GM23338 (cell line): ENCODE measurements around the gene LSP1. TPM values are rescaled to one million over a fixed set of nuclear protein-coding genes. Genes with fewer than 3 reads are reported as not detected.

Source experiments
- ATAC-seq: fragments of 200-7000 bp; cut with Tn5 transposase; 3 replicates; pipeline ENCODE4 v1.9.1; 2020
- DNase-seq: peaks from one replicate; pipeline ENCODE4 v3.0.0-alpha.2; 2015; ENCODE audit warnings: low spot score
- H2AFZ ChIP-seq: fragments of 200-600 bp; sonication (generic); 2 replicates; pipeline ENCODE4 v1.8.0; 2016; ENCODE audit warnings: antibody characterized with exemption, mild to moderate bottlenecking, moderate library complexity
- H3F3A ChIP-seq: fragments of 200-600 bp; sonication (generic); replicated peaks from 2 replicates; pipeline ENCODE4 v1.8.0; 2017; ENCODE audit warnings: antibody characterized with exemption, mixed run types, low read depth
- H3K27ac ChIP-seq: fragments of 200-600 bp; sonication (generic); 2 replicates; pipeline ENCODE4 v1.6.1; 2016; ENCODE audit warnings: low read depth
- H3K27me3 ChIP-seq: fragments of 200-600 bp; sonication (generic); 2 replicates; pipeline ENCODE4 v1.8.0; 2016; ENCODE audit warnings: mild to moderate bottlenecking, mixed run types, moderate library complexity; ENCODE audit not compliant: insufficient read depth
- H3K36me3 ChIP-seq: fragments of 200-600 bp; sonication (generic); 2 replicates; pipeline ENCODE4 v1.8.0; 2016; ENCODE audit warnings: mild to moderate bottlenecking; ENCODE audit not compliant: insufficient read depth
- H3K4me1 ChIP-seq: fragments of 200-600 bp; sonication (generic); 2 replicates; pipeline ENCODE4 v1.8.0; 2016; ENCODE audit warnings: mild to moderate bottlenecking, moderate library complexity; ENCODE audit not compliant: insufficient read depth
- H3K4me2 ChIP-seq: fragments of 200-600 bp; sonication (generic); 2 replicates; pipeline ENCODE4 v1.7.1; 2017; ENCODE audit warnings: mixed run types
- H3K4me3 ChIP-seq: fragments of 200-600 bp; sonication (generic); 2 replicates; pipeline ENCODE4 v1.6.1; 2016; ENCODE audit warnings: mixed run types
- H3K79me2 ChIP-seq: fragments of 200-600 bp; sonication (generic); replicated peaks from 2 replicates; pipeline ENCODE4 v1.8.0; 2017; ENCODE audit warnings: mild to moderate bottlenecking; ENCODE audit not compliant: insufficient read depth
- H3K9me2 ChIP-seq: fragments of 200-600 bp; sonication (generic); 2 replicates; pipeline ENCODE4 v1.8.0; 2017; ENCODE audit not compliant: insufficient read depth
- H4K20me1 ChIP-seq: fragments of 200-600 bp; sonication (generic); replicated peaks from 2 replicates; pipeline ENCODE4 v1.8.0; 2017; ENCODE audit warnings: mild to moderate bottlenecking; ENCODE audit not compliant: insufficient read depth
- H3K27ac Mint-ChIP-seq: 2 replicates; pipeline ENCODE4 v1.8.0; 2020; ENCODE audit warnings: inconsistent platforms, mild to moderate bottlenecking, moderate library complexity, mixed read lengths
- H3K27me3 Mint-ChIP-seq: 3 replicates; pipeline ENCODE4 v1.8.0; 2022; ENCODE audit warnings: low read depth, mild to moderate bottlenecking, moderate library complexity, mixed read lengths, inconsistent platforms; ENCODE audit not compliant: insufficient read depth, poor library complexity
- H3K36me3 Mint-ChIP-seq: 3 replicates; pipeline ENCODE4 v1.8.0; 2021; ENCODE audit warnings: low read depth, mild to moderate bottlenecking, inconsistent platforms, moderate library complexity, mixed read lengths
- H3K4me1 Mint-ChIP-seq: 3 replicates; pipeline ENCODE4 v1.8.0; 2020; ENCODE audit warnings: mild to moderate bottlenecking, inconsistent platforms, mixed read lengths
- H3K4me3 Mint-ChIP-seq: 3 replicates; pipeline ENCODE4 v1.8.0; 2021; ENCODE audit warnings: moderate library complexity, mild to moderate bottlenecking, inconsistent platforms, mixed read lengths
- H3K9me3 Mint-ChIP-seq: 3 replicates; pipeline ENCODE4 v1.8.0; 2020; ENCODE audit warnings: moderate library complexity, mild to moderate bottlenecking, inconsistent platforms, mixed read lengths
- CREB1 ChIP-seq: fragments of 250-450 bp; sonication (Bioruptor Pico); IDR thresholded peaks from 2 replicates; pipeline ENCODE4 v1.5.0; 2020; ENCODE audit warnings: low read depth, mild to moderate bottlenecking, moderate library complexity
- CTCF ChIP-seq, 2 experiments: fragments of 200-600 bp in 1 of 2; sonication (generic) in 1 of 2; conservative IDR thresholded peaks; 2 replicates each; pipeline versions ENCODE4 v1.5.1 to v1.6.1; 2016 to 2017; ENCODE audit warnings: antibody characterized with exemption in 2 of 2, low read depth in 2 of 2, mild to moderate bottlenecking in 2 of 2, moderate library complexity in 1 of 2
- EZH2 ChIP-seq: fragments of 200-600 bp; sonication (generic); IDR thresholded peaks from one replicate; pipeline ENCODE4 v1.8.0; 2017; ENCODE audit warnings: antibody characterized with exemption, mild to moderate bottlenecking, low read depth; ENCODE audit not compliant: unreplicated experiment
- EZH2phosphoT487 ChIP-seq: fragments of 200-600 bp; sonication (generic); IDR thresholded peaks from one replicate; pipeline ENCODE4 v1.8.1; 2018; ENCODE audit warnings: antibody characterized with exemption; ENCODE audit not compliant: unreplicated experiment
- JUNB ChIP-seq: IDR thresholded peaks from one replicate; pipeline ENCODE4 v1.6.1; 2016; ENCODE audit warnings: antibody characterized with exemption; ENCODE audit not compliant: unreplicated experiment
- NANOG ChIP-seq: IDR thresholded peaks from 2 replicates; pipeline ENCODE4 v1.6.1; 2016; ENCODE audit warnings: antibody characterized with exemption, borderline replicate concordance
- POLR2AphosphoS5 ChIP-seq: IDR thresholded peaks from 2 replicates; pipeline ENCODE4 v1.6.1; 2016; ENCODE audit warnings: antibody characterized with exemption, low read depth
- STAT1 ChIP-seq: IDR thresholded peaks from one replicate; pipeline ENCODE4 v1.6.1; 2016; ENCODE audit warnings: antibody characterized with exemption; ENCODE audit not compliant: unreplicated experiment
- ZNF114 ChIP-seq: fragments of 250-450 bp; sonication (Bioruptor Pico); IDR thresholded peaks from 2 replicates; pipeline ENCODE4 v1.5.0; 2020; ENCODE audit warnings: mild to moderate bottlenecking, moderate library complexity
- ZNF331 ChIP-seq: fragments of 250-450 bp; sonication (Bioruptor Pico); IDR thresholded peaks from 2 replicates; pipeline ENCODE4 v1.5.0; 2020; ENCODE audit warnings: low read depth, mild to moderate bottlenecking, moderate library complexity
- ZNF462 ChIP-seq: fragments of 250-450 bp; sonication (Bioruptor Pico); IDR thresholded peaks from 2 replicates; pipeline ENCODE4 v1.5.0; 2020; ENCODE audit warnings: mild to moderate bottlenecking, moderate library complexity
- polyA plus RNA-seq: library from polyadenylated mRNA; unstranded; fragments of >200 nt; fragmentation: Nextera tagmentation; extraction: Ambion mirVana; gene quantifications from 2 replicates; pipeline ENCODE4 v1.2.1, GENCODE V29; 2016
- total RNA-seq: library from RNA; depleted of rRNA; stranded (reverse); fragments of >200 nt; shearing (Covaris generic); gene quantifications from 2 replicates; pipeline ENCODE4 v1.2.3, GENCODE V29; 2014
- TF ChIP-seq, protein P1 (sequence below): IDR thresholded peaks from 2 replicates; pipeline ENCODE4 v1.6.1; 2016; ENCODE audit warnings: antibody characterized with exemption
- TF ChIP-seq, protein P2 (sequence below): IDR thresholded peaks from one replicate; pipeline ENCODE4 v1.6.1; 2018; ENCODE audit warnings: antibody characterized with exemption; ENCODE audit not compliant: unreplicated experiment

The LSP1 gene
- total and polyA plus RNA-seq, 2 experiments from 2014 or later, result 0.84 TPM; not detected in 1

GRCh38 chr11:1888811-1889210 is 35.9 kb downstream of the LSP1 start:
- no peaks in the 10 kb centered on the region for H3K36me3 Mint-ChIP-seq
- Histone ChIP-seq H3K79me2 (no peaks in the 10 kb centered on the region), H3F3A (no peaks in the 10 kb centered on the region), H3K4me2 (no peak overlapping the region), H3K36me3 (no peaks in the 10 kb centered on the region), H4K20me1 (no peaks in the 10 kb centered on the region), H3K27ac (no peak overlapping the region), H3K4me3 (no peak overlapping the region), H3K4me1 (no peaks in the 10 kb centered on the region), H3K9me2 (no peaks in the 10 kb centered on the region), H3K27me3 (no peaks in the 10 kb centered on the region), H2AFZ (no peak overlapping the region)
- ATAC-seq, result no peak
- H3K4me3 Mint-ChIP-seq, result no peak overlapping the region
- H3K27ac Mint-ChIP-seq, result no peak overlapping the region
- no peak for DNase-seq
- no peaks in the 10 kb centered on the region for H3K9me3 Mint-ChIP-seq
- no peak for TF ChIP-seq CTCF (conservative IDR thresholded peaks at IDR 0.05; ENCODE audit: low read depth in 2 of 2)
- TF ChIP-seq EZH2, result no peak
- no peak for TF ChIP-seq JUNB
- no peak for TF ChIP-seq NANOG
- no peak for TF ChIP-seq POLR2AphosphoS5
- no peak for TF ChIP-seq ZNF114
- no peak for TF ChIP-seq STAT1
- TF ChIP-seq, protein P1, sequence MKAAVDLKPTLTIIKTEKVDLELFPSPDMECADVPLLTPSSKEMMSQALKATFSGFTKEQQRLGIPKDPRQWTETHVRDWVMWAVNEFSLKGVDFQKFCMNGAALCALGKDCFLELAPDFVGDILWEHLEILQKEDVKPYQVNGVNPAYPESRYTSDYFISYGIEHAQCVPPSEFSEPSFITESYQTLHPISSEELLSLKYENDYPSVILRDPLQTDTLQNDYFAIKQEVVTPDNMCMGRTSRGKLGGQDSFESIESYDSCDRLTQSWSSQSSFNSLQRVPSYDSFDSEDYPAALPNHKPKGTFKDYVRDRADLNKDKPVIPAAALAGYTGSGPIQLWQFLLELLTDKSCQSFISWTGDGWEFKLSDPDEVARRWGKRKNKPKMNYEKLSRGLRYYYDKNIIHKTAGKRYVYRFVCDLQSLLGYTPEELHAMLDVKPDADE, result no peak
- no peak for TF ChIP-seq ZNF462
- TF ChIP-seq ZNF331 (CRISPR knock-in tag), result no peak
- TF ChIP-seq CREB1 (CRISPR knock-in tag), result no peak
- no peak for TF ChIP-seq EZH2phosphoT487
- TF ChIP-seq, protein P2, sequence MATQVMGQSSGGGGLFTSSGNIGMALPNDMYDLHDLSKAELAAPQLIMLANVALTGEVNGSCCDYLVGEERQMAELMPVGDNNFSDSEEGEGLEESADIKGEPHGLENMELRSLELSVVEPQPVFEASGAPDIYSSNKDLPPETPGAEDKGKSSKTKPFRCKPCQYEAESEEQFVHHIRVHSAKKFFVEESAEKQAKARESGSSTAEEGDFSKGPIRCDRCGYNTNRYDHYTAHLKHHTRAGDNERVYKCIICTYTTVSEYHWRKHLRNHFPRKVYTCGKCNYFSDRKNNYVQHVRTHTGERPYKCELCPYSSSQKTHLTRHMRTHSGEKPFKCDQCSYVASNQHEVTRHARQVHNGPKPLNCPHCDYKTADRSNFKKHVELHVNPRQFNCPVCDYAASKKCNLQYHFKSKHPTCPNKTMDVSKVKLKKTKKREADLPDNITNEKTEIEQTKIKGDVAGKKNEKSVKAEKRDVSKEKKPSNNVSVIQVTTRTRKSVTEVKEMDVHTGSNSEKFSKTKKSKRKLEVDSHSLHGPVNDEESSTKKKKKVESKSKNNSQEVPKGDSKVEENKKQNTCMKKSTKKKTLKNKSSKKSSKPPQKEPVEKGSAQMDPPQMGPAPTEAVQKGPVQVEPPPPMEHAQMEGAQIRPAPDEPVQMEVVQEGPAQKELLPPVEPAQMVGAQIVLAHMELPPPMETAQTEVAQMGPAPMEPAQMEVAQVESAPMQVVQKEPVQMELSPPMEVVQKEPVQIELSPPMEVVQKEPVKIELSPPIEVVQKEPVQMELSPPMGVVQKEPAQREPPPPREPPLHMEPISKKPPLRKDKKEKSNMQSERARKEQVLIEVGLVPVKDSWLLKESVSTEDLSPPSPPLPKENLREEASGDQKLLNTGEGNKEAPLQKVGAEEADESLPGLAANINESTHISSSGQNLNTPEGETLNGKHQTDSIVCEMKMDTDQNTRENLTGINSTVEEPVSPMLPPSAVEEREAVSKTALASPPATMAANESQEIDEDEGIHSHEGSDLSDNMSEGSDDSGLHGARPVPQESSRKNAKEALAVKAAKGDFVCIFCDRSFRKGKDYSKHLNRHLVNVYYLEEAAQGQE, result no peak
- H3K4me1 Mint-ChIP-seq, result no peaks in the 10 kb centered on the region
- H3K27me3 Mint-ChIP-seq, result peaks cover 8% of the 10 kb centered on the region
